Measurements from ENCODE around the gene CST9L. TPM values are rescaled to one million over a fixed set of nuclear protein-coding genes. Genes with fewer than 3 reads are reported as not detected.

CST9L gene
- polyA plus RNA-seq, 1 donor: not detected

DNA sequence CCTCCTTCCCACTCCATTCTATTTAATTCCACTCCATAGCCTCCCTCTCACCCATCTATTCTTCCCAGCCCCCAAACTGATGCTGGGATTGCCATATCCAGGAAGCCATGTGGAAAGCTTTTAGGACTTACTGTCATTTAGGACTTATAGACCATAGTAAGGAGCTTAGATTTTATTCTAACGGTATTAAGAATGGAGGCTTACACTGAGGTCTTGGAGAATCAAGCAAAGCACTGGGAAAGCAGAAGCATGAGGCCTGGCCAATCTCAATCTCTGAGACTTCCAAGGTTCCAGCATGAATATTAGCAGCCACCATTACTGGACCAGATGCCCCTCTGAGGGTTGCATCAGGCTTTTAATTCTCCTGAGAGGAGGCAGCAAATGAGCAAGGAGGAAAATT is 36.0 kb upstream of the CST9L start:
- Histone ChIP-seq H3K27ac (ENCODE audit: low read length) (no peak overlapping the region), H3K9me3 (ENCODE audit: control insufficient read depth, low read depth, low read length) (no peaks in the 10 kb centered on the region), H3K27me3 (ENCODE audit: control insufficient read depth, insufficient read depth, low read length) (no peaks in the 10 kb centered on the region), H3K4me3 (ENCODE audit: low read length) (no peak overlapping the region), H3K36me3 (ENCODE audit: control insufficient read depth, insufficient read depth, low read length) (no peaks in the 10 kb centered on the region), H3K4me1 (ENCODE audit: control insufficient read depth, insufficient read depth, low read length) (no peaks in the 10 kb centered on the region)
- DNase-seq: no peak
- WGBS (ENCODE audit: insufficient coverage, low lambda C conversion rate): no CpG with 5 or more reads among the region's 1 CpG

DNA sequence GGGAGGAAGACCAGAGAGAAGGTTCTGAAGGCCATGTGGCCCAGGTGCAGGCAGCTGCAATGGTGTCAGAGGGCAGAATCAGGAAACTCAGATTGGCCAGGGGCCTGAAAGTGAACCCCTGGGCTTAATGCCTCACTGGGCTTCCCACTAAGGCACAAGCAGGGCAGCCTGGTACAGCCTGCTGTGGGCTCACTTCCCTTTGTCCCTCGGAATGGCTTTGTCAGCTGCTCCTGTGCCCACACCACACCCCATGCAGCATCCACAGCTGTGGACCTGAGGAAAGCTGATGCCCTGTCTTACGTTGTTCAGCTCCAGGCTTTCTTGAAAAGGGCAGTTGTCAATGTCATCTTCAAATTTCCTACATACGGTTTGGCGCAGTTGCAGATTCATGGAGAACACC is 35.0 kb upstream of the CST9L start:
- Histone ChIP-seq H3K27me3 (ENCODE audit: control insufficient read depth, insufficient read depth, low read length) (no peaks in the 10 kb centered on the region), H3K4me3 (ENCODE audit: low read length) (no peak overlapping the region), H3K4me1 (ENCODE audit: control insufficient read depth, insufficient read depth, low read length) (no peaks in the 10 kb centered on the region), H3K9me3 (ENCODE audit: control insufficient read depth, low read depth, low read length) (no peaks in the 10 kb centered on the region), H3K36me3 (ENCODE audit: control insufficient read depth, insufficient read depth, low read length) (no peaks in the 10 kb centered on the region), H3K27ac (ENCODE audit: low read length) (no peak overlapping the region)
- no peak for DNase-seq
- WGBS (ENCODE audit: insufficient coverage, low lambda C conversion rate): no CpG with 5 or more reads among the region's 4 CpGs

DNA sequence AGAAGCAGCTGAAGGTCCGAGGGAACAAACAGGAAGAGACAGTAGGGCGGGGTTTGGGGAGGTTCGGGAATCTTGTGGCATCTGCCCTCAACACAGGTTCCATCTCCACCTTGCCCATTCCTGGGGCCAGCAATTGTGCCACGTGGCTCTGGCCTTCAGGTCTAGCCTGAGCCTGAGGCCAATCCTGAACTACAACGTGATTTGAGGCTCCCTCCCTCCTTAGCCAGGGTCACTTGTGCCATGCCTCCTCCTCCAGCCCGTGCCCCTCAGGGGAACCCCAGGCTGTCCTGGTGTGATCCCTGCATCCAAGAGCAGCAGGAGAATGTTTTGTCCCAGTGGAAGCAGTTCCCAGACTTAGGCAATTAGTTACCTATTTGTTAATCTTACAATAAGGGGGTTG is 34.4 kb upstream of the CST9L start:
- WGBS (ENCODE audit: insufficient coverage, low lambda C conversion rate): no CpG with 5 or more reads among the region's 6 CpGs
- DNase-seq: no peak

DNA sequence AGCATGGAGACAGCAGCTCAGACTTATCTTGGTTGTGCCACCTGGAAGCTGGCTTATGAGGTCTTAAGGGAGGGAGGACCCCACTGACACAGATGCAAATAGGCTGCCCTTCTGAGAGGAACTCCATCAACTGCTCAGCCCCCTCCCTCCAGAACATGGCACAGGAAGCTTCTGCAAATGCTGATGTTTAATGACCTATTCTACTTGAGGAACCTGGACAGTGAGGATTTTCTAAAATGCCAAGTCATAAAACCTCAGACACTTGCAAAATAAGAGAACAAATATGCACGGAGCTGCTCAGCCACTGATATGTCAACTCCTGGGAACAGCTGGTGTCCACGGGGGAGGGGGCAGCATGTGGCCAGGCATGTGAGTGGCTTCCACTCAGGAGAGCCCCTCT is 34.0 kb upstream of the CST9L start:
- H3K4me3 ChIP-seq (ENCODE audit: low read length): no peak overlapping the region
- DNase-seq: no peak
- no peaks in the 10 kb centered on the region for H3K27me3 ChIP-seq (ENCODE audit: control insufficient read depth, insufficient read depth, low read length)
- H3K4me1 ChIP-seq (ENCODE audit: control insufficient read depth, insufficient read depth, low read length): no peaks in the 10 kb centered on the region
- H3K9me3 ChIP-seq (ENCODE audit: control insufficient read depth, low read depth, low read length): no peaks in the 10 kb centered on the region
- 80% methylated on average over 1 of the region's 2 CpGs for whole genome bisulfite sequencing (ENCODE audit: insufficient coverage, low lambda C conversion rate)
- H3K27ac ChIP-seq (ENCODE audit: low read length): no peak overlapping the region
- no peaks in the 10 kb centered on the region for H3K36me3 ChIP-seq (ENCODE audit: control insufficient read depth, insufficient read depth, low read length)

More for the DNA sequence above, 34.4 kb upstream of the CST9L start:
- Histone ChIP-seq H3K4me3 (ENCODE audit: low read length) (no peak overlapping the region), H3K27ac (ENCODE audit: low read length) (no peak overlapping the region), H3K9me3 (ENCODE audit: control insufficient read depth, low read depth, low read length) (no peaks in the 10 kb centered on the region), H3K27me3 (ENCODE audit: control insufficient read depth, insufficient read depth, low read length) (no peaks in the 10 kb centered on the region), H3K4me1 (ENCODE audit: control insufficient read depth, insufficient read depth, low read length) (no peaks in the 10 kb centered on the region), H3K36me3 (ENCODE audit: control insufficient read depth, insufficient read depth, low read length) (no peaks in the 10 kb centered on the region)

DNA sequence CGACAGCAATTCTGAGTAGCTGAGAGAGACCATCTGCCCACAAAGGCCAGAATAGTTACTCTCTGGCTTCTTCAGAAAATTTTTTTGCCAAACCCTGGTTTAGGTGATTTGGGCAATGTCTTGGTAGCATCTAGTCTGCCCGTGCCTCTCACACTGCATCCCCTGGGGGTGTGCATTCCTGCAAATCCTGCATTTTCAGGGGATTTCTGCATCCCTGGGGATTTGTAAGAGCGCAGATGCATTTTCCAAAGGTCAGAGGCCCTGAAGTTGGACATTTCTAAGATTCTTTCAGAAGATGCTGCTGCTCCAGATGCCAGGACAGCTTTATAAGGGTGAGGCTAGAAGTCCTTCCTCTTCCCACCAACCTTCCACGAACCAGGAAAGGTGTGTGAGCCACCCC is 33.4 kb upstream of the CST9L start:
- no CpG with 5 or more reads among the region's 4 CpGs for WGBS (ENCODE audit: insufficient coverage, low lambda C conversion rate)
- Histone ChIP-seq H3K27me3 (ENCODE audit: control insufficient read depth, insufficient read depth, low read length) (no peaks in the 10 kb centered on the region), H3K27ac (ENCODE audit: low read length) (no peak overlapping the region)

DNA sequence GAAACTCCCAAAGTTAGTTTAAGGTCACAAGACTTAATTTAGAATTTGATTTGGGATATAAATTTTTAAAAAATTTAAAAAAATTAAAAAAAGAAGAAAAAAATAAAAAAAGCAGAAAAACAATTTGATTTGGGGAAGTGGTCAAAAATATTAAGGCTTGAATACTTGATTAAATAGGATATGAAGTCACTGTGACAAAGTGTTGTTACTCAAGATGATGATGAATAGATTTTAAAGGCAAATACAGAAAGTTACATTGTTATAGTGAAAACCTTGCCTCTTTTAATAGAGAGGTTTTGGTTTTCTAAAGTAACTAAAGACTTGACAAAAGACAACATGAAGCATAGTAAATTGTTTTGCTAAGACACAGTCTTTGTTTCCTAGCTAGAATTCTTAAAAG is 30.2 kb upstream of the CST9L start:
- H3K4me1 ChIP-seq (ENCODE audit: control insufficient read depth, insufficient read depth, low read length): no peaks in the 10 kb centered on the region
- no peaks in the 10 kb centered on the region for H3K36me3 ChIP-seq (ENCODE audit: control insufficient read depth, insufficient read depth, low read length)
- no peaks in the 10 kb centered on the region for H3K27me3 ChIP-seq (ENCODE audit: control insufficient read depth, insufficient read depth, low read length)
- H3K27ac ChIP-seq (ENCODE audit: low read length): no peak overlapping the region
- H3K9me3 ChIP-seq (ENCODE audit: control insufficient read depth, low read depth, low read length): no peaks in the 10 kb centered on the region
- H3K4me3 ChIP-seq (ENCODE audit: low read length): no peak overlapping the region
- no peak for DNase-seq

More for the DNA sequence above, 33.4 kb upstream of the CST9L start:
- no peak for DNase-seq
- Histone ChIP-seq H3K9me3 (ENCODE audit: control insufficient read depth, low read depth, low read length) (no peaks in the 10 kb centered on the region), H3K4me1 (ENCODE audit: control insufficient read depth, insufficient read depth, low read length) (no peaks in the 10 kb centered on the region), H3K36me3 (ENCODE audit: control insufficient read depth, insufficient read depth, low read length) (no peaks in the 10 kb centered on the region), H3K4me3 (ENCODE audit: low read length) (no peak overlapping the region)

DNA sequence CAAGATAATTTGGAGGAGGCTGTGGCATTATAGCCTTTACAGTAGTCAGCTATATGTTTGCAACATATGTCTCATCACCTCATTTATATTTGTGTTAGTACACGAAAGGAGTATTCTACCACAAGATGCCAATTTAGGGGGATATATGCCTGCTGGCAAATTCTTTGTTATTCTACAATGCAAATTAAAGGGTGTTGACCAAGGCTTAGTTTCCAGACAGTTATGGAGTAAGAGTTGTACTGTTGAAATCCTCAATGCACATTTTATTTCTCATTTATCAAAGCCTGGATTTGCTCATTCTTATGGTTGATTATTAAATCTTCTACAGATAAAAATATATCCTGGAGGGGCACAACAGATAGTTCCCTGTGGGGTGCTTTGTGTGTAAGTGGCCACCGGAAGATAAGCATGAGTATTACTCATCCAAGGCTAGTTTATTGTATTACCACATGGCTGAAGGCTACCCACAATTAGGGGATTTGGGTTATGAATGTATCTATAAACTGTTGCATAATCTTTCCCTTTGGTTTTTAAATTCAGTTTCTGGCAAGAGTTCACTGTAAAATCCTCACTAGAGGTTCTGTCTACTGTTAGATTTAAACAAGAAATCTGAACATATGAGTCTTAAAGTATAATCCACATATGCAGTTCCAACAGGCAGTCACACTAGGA is 28.4 kb upstream of the CST9L start:
- Histone ChIP-seq H3K9me3 (ENCODE audit: control insufficient read depth, low read depth, low read length) (no peaks in the 10 kb centered on the region), H3K27ac (ENCODE audit: low read length) (no peak overlapping the region), H3K27me3 (ENCODE audit: control insufficient read depth, insufficient read depth, low read length) (no peaks in the 10 kb centered on the region), H3K36me3 (ENCODE audit: control insufficient read depth, insufficient read depth, low read length) (no peaks in the 10 kb centered on the region), H3K4me3 (ENCODE audit: low read length) (no peak overlapping the region), H3K4me1 (ENCODE audit: control insufficient read depth, insufficient read depth, low read length) (no peaks in the 10 kb centered on the region)
- DNase-seq: no peak
- 86% methylated on average over 1 of the region's 2 CpGs for WGBS (ENCODE audit: insufficient coverage, low lambda C conversion rate)

DNA sequence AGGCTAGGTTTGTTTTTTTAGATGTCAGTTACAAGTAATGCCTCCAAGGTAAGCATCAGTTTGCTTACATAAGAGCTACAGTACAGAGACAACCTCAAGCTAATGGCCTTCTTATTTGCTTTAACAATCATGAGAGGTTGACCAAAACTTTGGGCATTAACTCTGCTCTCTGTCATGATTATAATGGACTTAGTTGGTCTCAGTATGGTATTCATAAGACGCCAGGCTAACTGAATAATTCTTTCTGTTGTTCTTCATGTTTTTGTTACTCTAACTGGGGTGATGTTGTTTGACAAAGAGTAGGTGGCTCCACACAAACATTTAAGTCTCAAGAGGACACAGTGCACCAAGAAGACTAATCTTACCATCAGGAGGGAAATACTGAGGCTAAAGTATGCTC is 27.7 kb upstream of the CST9L start:
- Histone ChIP-seq H3K9me3 (ENCODE audit: control insufficient read depth, low read depth, low read length) (no peaks in the 10 kb centered on the region), H3K36me3 (ENCODE audit: control insufficient read depth, insufficient read depth, low read length) (no peaks in the 10 kb centered on the region), H3K4me3 (ENCODE audit: low read length) (no peak overlapping the region), H3K27me3 (ENCODE audit: control insufficient read depth, insufficient read depth, low read length) (no peaks in the 10 kb centered on the region), H3K4me1 (ENCODE audit: control insufficient read depth, insufficient read depth, low read length) (no peaks in the 10 kb centered on the region), H3K27ac (ENCODE audit: low read length) (no peak overlapping the region)
- WGBS (ENCODE audit: insufficient coverage, low lambda C conversion rate): no CpG with 5 or more reads among the region's 1 CpG
- no peak for DNase-seq

DNA sequence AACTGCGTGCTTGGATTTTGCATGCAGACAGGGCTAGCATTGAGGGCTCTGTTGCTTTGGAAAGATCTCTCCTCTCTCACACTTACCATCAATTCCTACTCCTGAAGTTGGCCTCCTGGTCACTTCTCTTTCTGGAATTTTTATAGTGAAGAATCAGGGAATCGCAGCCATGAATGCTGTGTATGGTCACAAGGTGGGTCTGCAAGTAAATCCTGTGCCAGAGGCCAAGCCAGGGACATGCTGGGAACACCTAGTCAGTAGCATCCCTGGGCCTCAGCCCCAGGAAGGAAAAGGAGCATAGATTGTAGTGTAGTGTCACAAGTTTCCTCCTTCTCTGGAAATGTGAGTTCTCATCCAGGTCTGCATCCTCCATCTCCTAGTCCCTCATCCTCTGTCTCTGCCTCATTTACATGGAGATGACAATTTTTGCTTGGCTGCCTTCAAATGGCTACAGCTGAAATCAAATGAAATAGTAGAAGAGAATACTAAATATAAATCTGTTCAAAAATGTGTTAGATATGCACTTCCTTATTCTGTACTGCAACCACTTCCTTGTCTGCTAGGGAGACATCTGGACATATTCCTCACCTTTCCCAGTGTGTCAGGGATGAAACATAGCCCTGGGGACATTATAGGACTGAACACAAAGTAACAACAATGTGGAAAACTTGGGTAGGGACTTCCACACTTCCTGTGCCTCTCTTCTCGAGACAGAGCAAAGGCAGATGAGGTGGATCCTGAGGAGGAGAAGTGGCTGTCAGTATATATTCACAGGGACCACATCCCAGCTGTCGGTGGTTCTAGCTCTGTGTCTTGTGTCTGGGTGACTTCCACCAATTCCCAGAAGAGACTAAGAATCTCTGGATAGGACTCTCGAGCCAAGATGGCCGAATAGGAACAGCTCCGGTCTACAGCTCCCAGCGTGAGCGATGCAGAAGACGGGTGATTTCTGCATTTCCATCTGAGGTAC is 20.4 kb upstream of the CST9L start:
- WGBS (ENCODE audit: insufficient coverage, low lambda C conversion rate): no CpG with 5 or more reads among the region's 10 CpGs
- DNase-seq: no peak
- peaks cover 15% of the 10 kb centered on the region for H3K4me1 ChIP-seq (ENCODE audit: control insufficient read depth, insufficient read depth, low read length)

DNA sequence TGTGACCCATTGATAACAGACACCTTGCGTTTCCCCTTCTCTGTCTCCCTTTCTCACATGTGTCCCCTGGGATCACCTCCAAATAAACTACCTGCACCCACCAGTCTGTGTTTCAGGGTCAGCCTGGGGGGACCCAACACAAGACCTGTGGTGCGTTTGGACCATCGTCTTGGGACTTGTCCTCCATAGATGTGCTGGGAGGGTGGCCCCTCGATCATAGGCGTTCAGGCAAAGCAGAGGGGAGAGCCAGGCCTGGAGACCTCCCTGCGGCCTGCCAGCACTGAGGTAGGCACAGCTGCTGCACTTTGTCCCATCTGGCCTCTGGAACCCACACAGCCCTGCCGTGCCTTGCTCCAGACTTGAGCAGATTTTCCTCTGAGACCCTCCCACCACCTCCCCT is 19.3 kb upstream of the CST9L start:
- no CpG with 5 or more reads among the region's 7 CpGs for WGBS (ENCODE audit: insufficient coverage, low lambda C conversion rate)
- Histone ChIP-seq H3K9me3 (ENCODE audit: control insufficient read depth, low read depth, low read length) (no peaks in the 10 kb centered on the region), H3K4me1 (ENCODE audit: control insufficient read depth, insufficient read depth, low read length) (peaks cover 15% of the 10 kb centered on the region), H3K27me3 (ENCODE audit: control insufficient read depth, insufficient read depth, low read length) (no peaks in the 10 kb centered on the region), H3K36me3 (ENCODE audit: control insufficient read depth, insufficient read depth, low read length) (no peaks in the 10 kb centered on the region), H3K27ac (ENCODE audit: low read length) (no peak overlapping the region), H3K4me3 (ENCODE audit: low read length) (no peak overlapping the region)
- DNase-seq: no peak

More for the DNA sequence above, 20.4 kb upstream of the CST9L start:
- Histone ChIP-seq H3K4me3 (ENCODE audit: low read length) (no peak overlapping the region), H3K27me3 (ENCODE audit: control insufficient read depth, insufficient read depth, low read length) (no peaks in the 10 kb centered on the region), H3K36me3 (ENCODE audit: control insufficient read depth, insufficient read depth, low read length) (no peaks in the 10 kb centered on the region), H3K27ac (ENCODE audit: low read length) (no peak overlapping the region), H3K9me3 (ENCODE audit: control insufficient read depth, low read depth, low read length) (no peaks in the 10 kb centered on the region)
